T-cell (primary cell): ENCODE data around the gene GPS1. TPM values are rescaled to one million over a fixed set of nuclear protein-coding genes. Genes with fewer than 3 reads are reported as not detected.
"Not testable (repeated sequence)": the region's sequence is repeated elsewhere in the genome, so short reads cannot be mapped to it uniquely, and the experiment has no call there.

ENCODE experiments used
- ATAC-seq, 4 experiments: fragments of 200-7000 bp in 3 of 4; fragments of 150-1000 bp in 1 of 4; cut with Tn5 transposase; replicated peaks in 1 of 4; 1 replicate in 3 of 4; 2 replicates in 1 of 4; pipeline ENCODE4 v1.10.0; 2021; ENCODE audit warnings: moderate library complexity in 3 of 4, mild to moderate bottlenecking in 2 of 4, moderate number of reproducible peaks in 1 of 4
- CTCF ChIA-PET, 2 donors: fragments of 300-600 bp; sonication (Branson Sonifier 250); formaldehyde crosslinking; loops; one replicate each; lab custom pipeline; 2022; ENCODE audit warnings: antibody characterized with exemption in 2 of 2; lab: Charles Lee
- POLR2A ChIA-PET, 2 donors: fragments of 300-600 bp; sonication (Branson Sonifier 250); formaldehyde crosslinking; loops; one replicate each; lab custom pipeline; 2022; ENCODE audit warnings: antibody characterized with exemption in 2 of 2; lab: Charles Lee
- DNase-seq, 35 experiments: peaks; one replicate each; pipeline versions ENCODE4 v3.0.0 to v3.0.0-alpha.2; 2013 to 2023
- H3K27ac ChIP-seq: one replicate; pipeline ENCODE4 v1.5.1; 2013; ENCODE audit warnings: low read length
- H3K27me3 ChIP-seq, 2 experiments: replicated peaks in 1 of 2; 1 replicate in 1 of 2; 2 replicates in 1 of 2; pipeline versions ENCODE4 v1.6.1 to v1.7.0; 2013; ENCODE audit warnings: low read length in 1 of 2, mixed read lengths in 1 of 2; ENCODE audit not compliant: control insufficient read depth in 2 of 2, insufficient read depth in 2 of 2; ENCODE audit errors: extremely low read depth in 1 of 2
- H3K36me3 ChIP-seq, 2 donors: 1 replicate in 1 of 2; 2 replicates in 1 of 2; pipeline versions ENCODE4 v1.6.1 to v1.7.0; 2013; ENCODE audit warnings: low read length in 1 of 2; ENCODE audit not compliant: control insufficient read depth in 2 of 2, insufficient read depth in 1 of 2; ENCODE audit errors: extremely low read depth in 1 of 2
- H3K4me1 ChIP-seq, 2 experiments: 1 replicate in 1 of 2; 2 replicates in 1 of 2; pipeline versions ENCODE4 v1.6.1 to v1.7.0; 2013; ENCODE audit warnings: low read length in 2 of 2, mixed read lengths in 1 of 2; ENCODE audit not compliant: insufficient read depth in 2 of 2, control insufficient read depth in 1 of 2; ENCODE audit errors: extremely low read depth in 1 of 2
- H3K4me3 ChIP-seq, 2 donors: 1 replicate in 1 of 2; 2 replicates in 1 of 2; pipeline versions ENCODE4 v1.5.1 to v1.7.0; 2013; ENCODE audit warnings: mild to moderate bottlenecking in 2 of 2, low read length in 1 of 2, moderate library complexity in 1 of 2; ENCODE audit not compliant: control insufficient read depth in 1 of 2; ENCODE audit errors: extremely low read depth in 1 of 2
- H3K9me3 ChIP-seq: 2 replicates; pipeline ENCODE4 v1.7.0; 2013
- H3K27ac Mint-ChIP-seq, 2 donors: one replicate each; pipeline ENCODE4 v1.8.0; 2020 to 2021; ENCODE audit warnings: mild to moderate bottlenecking in 2 of 2, mixed read lengths in 2 of 2
- H3K27me3 Mint-ChIP-seq, 2 donors: one replicate each; pipeline ENCODE4 v1.8.0; 2021 to 2022; ENCODE audit warnings: mixed read lengths in 2 of 2
- H3K36me3 Mint-ChIP-seq: one replicate; pipeline ENCODE4 v1.8.0; 2021; ENCODE audit warnings: mixed read lengths
- H3K4me1 Mint-ChIP-seq, 3 donors: one replicate each; pipeline ENCODE4 v1.8.0; 2020 to 2022; ENCODE audit warnings: mixed read lengths in 3 of 3, mild to moderate bottlenecking in 1 of 3
- H3K4me3 Mint-ChIP-seq, 3 donors: one replicate each; pipeline ENCODE4 v1.8.0; 2020 to 2022; ENCODE audit warnings: mild to moderate bottlenecking in 3 of 3, mixed read lengths in 3 of 3, moderate library complexity in 3 of 3
- H3K9me3 Mint-ChIP-seq, 3 donors: one replicate each; pipeline ENCODE4 v1.8.0; 2020 to 2022; ENCODE audit warnings: mixed read lengths in 3 of 3
- WGBS: methylation state at CpG from one replicate; pipeline ENCODE4 v1.1.5; 2013; ENCODE audit warnings: missing lambda C conversion rate; ENCODE audit not compliant: insufficient coverage; 5-methylcytosine and 5-hydroxymethylcytosine counted together
- total RNA-seq, 35 experiments: library from RNA in 6 of 35; stranded (reverse) in 6 of 35; fragments of 120-200 nt in 1 of 35; gene quantifications; one replicate each; pipeline versions ENCODE4 v1.2.1 to v1.2.4 and lab custom pipeline; 2013 to 2026

The GPS1 gene
- total RNA-seq, 5 donors from 2014 or later (not counting 1 experiment from before 2014, with no cell fraction given): 75.3 to 117 (median 98.0) TPM

GRCh38 chr17:82036634-82037091, 15.0 kb upstream of the GPS1 start:
- H3K27ac Mint-ChIP-seq: peak overlapping the region; percentile 39 to 59
- 52% methylated on average over 22 of the region's 23 CpGs for WGBS
- peaks cover 6% of the 10 kb centered on the region for H3K36me3 Mint-ChIP-seq
- Histone ChIP-seq H3K9me3 (no peaks in the 10 kb centered on the region), H3K36me3 (peaks cover 0 to 5% of the 10 kb centered on the region in 2 donors), H3K27ac (peak overlapping the region; percentile 55), H3K27me3 (peaks cover 0 to 8% of the 10 kb centered on the region in 2 experiments), H3K4me1 (peaks cover 8 to 31% of the 10 kb centered on the region in 2 experiments), H3K4me3 (peak overlapping the region; percentile 59 to 78)
- ATAC-seq (no peak), DNase-seq (no peak)
- H3K9me3 Mint-ChIP-seq: no peaks in the 10 kb centered on the region
- H3K4me1 Mint-ChIP-seq: peaks cover 16 to 31% (median 29%) of the 10 kb centered on the region in 3 donors
- ChIA-PET POLR2A (no interaction called here), CTCF (no interaction called here)
- no peaks in the 10 kb centered on the region for H3K27me3 Mint-ChIP-seq
- peak overlapping the region; percentile 70 to 88 (median 72) for H3K4me3 Mint-ChIP-seq

DNA sequence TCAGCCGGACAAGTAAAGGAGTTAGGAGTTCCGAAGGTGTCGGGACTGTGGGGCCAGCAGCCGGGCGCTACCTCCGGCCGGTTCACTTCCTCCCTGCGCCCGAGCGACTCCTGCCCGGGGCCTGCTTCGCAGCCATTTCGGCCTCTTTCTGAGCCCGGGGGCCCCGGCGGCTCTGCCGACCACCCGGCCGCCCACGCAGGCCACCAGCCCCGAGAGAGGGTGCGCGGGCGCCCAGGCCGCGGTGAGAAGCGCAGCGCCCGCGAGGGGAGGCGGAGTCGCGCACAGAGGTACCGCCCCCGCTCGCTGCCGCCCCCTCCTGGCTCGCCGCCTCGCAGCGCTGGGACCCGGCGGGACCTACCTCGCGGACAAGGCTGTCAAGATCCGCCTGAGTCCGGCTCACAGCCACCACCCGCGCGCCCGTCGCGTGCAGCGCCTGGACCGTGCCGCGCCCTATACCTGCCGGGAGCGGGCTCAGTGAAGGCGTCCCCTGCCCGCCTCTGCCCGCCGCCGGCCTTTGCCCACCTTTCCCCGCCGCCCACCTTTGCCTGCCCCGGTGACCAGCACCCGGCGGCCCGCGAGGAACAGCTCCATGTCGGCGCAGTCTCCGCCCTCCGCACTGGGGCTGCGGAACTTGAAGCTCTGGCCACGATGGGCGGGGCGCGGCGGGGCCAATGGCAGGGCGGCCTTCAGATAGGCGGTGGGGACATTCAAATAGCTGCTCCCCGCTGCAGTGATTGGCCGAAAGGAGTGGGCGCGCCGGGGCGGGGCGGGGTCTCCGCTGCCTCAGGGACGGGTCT, 14.4 kb upstream of the GPS1 start, which contains the start of gene DCXR:
Gene DCXR (minus strand): TSS at position 606 of the 797 bp plus-strand sequence. CDS start 15 bp downstream, at position 591.
- no peaks in the 10 kb centered on the region for H3K27me3 Mint-ChIP-seq
- Histone ChIP-seq H3K36me3 (peaks cover 0 to 5% of the 10 kb centered on the region in 2 donors), H3K4me3 (peak within 1 kb of the TSS; percentile 59 to 78), H3K27me3 (peaks cover 0 to 4% of the 10 kb centered on the region in 2 experiments), H3K9me3 (no peaks in the 10 kb centered on the region), H3K27ac (peak within 1 kb of the TSS; percentile 55), H3K4me1 (peaks cover 8 to 27% of the 10 kb centered on the region in 2 experiments)
- H3K36me3 Mint-ChIP-seq: peaks cover 6% of the 10 kb centered on the region
- ATAC-seq (peak; percentile 91 to 94 (median 94)), DNase-seq (peak; percentile 87 to 97 (median 92))
- peaks cover 16 to 31% (median 29%) of the 10 kb centered on the region in 3 donors for H3K4me1 Mint-ChIP-seq
- WGBS: under 1% methylated on average over 91 of the region's 92 CpGs
- ChIA-PET CTCF (interaction anchor here in 1 of 2 donors (0.6 to 1.6 kb wide), 12 partner anchors 9 to 263 kb away, joined by 3 to 17 read pairs (median 4); partner anchors contain the start of genes CENPX and LRRC45), POLR2A (interaction anchor here (0.5 to 1.0 kb wide), 3 partner anchors 15 to 99 kb away, joined by 4 to 6 read pairs (median 4); partner anchors contain the start of gene CENPX (in 1 of the 2))
- H3K4me3 Mint-ChIP-seq: peak within 1 kb of the TSS; percentile 82 to 88 (median 87)
- no peaks in the 10 kb centered on the region for H3K9me3 Mint-ChIP-seq
- peak within 1 kb of the TSS; percentile 90 to 93 for H3K27ac Mint-ChIP-seq

DNA sequence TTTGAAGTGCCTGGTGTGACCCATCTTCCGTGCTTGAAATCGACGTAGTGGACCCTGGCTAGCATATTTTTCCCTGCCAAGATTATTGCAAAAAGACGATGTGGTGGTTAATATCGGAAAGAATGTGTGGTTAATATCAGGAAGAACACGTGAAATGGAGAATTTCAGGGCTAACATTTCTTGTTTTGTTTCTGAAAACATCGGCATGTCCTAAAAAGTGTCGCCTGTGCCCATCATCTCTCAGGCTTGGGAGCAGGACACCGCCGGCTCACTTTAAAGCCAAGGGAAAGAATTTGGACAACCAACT, 13.9 kb upstream of the GPS1 start:
- Histone ChIP-seq H3K4me3 (peak overlapping the region in 1 of 2 donors; percentile 59), H3K27me3 (no peaks in the 10 kb centered on the region), H3K27ac (no peak overlapping the region), H3K9me3 (no peaks in the 10 kb centered on the region), H3K4me1 (peaks cover 8 to 23% of the 10 kb centered on the region in 2 experiments), H3K36me3 (peaks cover 0 to 5% of the 10 kb centered on the region in 2 donors)
- no peak for DNase-seq
- peaks cover 16 to 30% (median 28%) of the 10 kb centered on the region in 3 donors for H3K4me1 Mint-ChIP-seq
- ChIA-PET POLR2A (interaction anchor here (0.5 to 1.0 kb wide), 3 partner anchors 15 to 99 kb away, joined by 4 to 6 read pairs (median 4); partner anchors contain the start of gene CENPX (in 1 of the 2)), CTCF (interaction anchor here in 1 of 2 donors (0.6 to 1.6 kb wide), 12 partner anchors 10 to 262 kb away, joined by 3 to 17 read pairs (median 4); partner anchors contain the start of genes CENPX and LRRC45)
- no peak for ATAC-seq
- no peaks in the 10 kb centered on the region for H3K27me3 Mint-ChIP-seq
- H3K4me3 Mint-ChIP-seq: peak overlapping the region; percentile 82 to 88 (median 87)
- no peaks in the 10 kb centered on the region for H3K9me3 Mint-ChIP-seq
- WGBS: 4% methylated on average over 10 of the region's 10 CpGs
- H3K27ac Mint-ChIP-seq: peak overlapping the region; percentile 90 to 93
- H3K36me3 Mint-ChIP-seq: peaks cover 6% of the 10 kb centered on the region

GRCh38 chr17:82038796-82039409, 12.8 kb upstream of the GPS1 start:
- peak overlapping the region in 1 of 2 donors; percentile 22 for H3K27ac Mint-ChIP-seq
- not testable (repeated sequence) for H3K36me3 Mint-ChIP-seq, H3K27me3 Mint-ChIP-seq, ATAC-seq, DNase-seq, H3K9me3 ChIP-seq, H3K27me3 ChIP-seq, H3K9me3 Mint-ChIP-seq, H3K4me3 ChIP-seq, H3K36me3 ChIP-seq, H3K27ac ChIP-seq
- peaks cover 16 to 28% (median 27%) of the 10 kb centered on the region in 3 donors for H3K4me1 Mint-ChIP-seq
- CTCF ChIA-PET: interaction anchor here in 1 of 2 donors (1.1 kb wide), 1 partner anchor 160 kb away, joined by 3 read pairs; no protein-coding TSS in a partner anchor
- POLR2A ChIA-PET: interaction anchor here in 1 of 2 donors (0.6 kb wide), 1 partner anchor 145 kb away, joined by 6 read pairs; no protein-coding TSS in a partner anchor
- H3K4me3 Mint-ChIP-seq: peak overlapping the region in 1 of 3 donors; percentile 12
- peaks cover 8 to 23% of the 10 kb centered on the region in 2 experiments for H3K4me1 ChIP-seq
- WGBS: 78% methylated on average over 13 of the region's 16 CpGs

GRCh38 chr17:82039695-82040299, 11.9 kb upstream of the GPS1 start:
- H3K27ac Mint-ChIP-seq: peak overlapping the region in 1 of 2 donors; percentile 36
- no peaks in the 10 kb centered on the region for H3K9me3 Mint-ChIP-seq
- Histone ChIP-seq H3K36me3 (peaks cover 0 to 5% of the 10 kb centered on the region in 2 donors), H3K9me3 (no peaks in the 10 kb centered on the region), H3K27ac (no peak overlapping the region), H3K4me3 (no peak overlapping the region), H3K27me3 (no peaks in the 10 kb centered on the region), H3K4me1 (peaks cover 8 to 23% of the 10 kb centered on the region in 2 experiments)
- no peak for DNase-seq
- ChIA-PET CTCF (no interaction called here), POLR2A (no interaction called here)
- H3K36me3 Mint-ChIP-seq: peaks cover 6% of the 10 kb centered on the region
- 91% methylated on average over 6 of the region's 8 CpGs for WGBS
- peaks cover 16 to 28% (median 27%) of the 10 kb centered on the region in 3 donors for H3K4me1 Mint-ChIP-seq
- no peak overlapping the region for H3K4me3 Mint-ChIP-seq
- no peak for ATAC-seq
- H3K27me3 Mint-ChIP-seq: no peaks in the 10 kb centered on the region
